Measurements from ENCODE around the gene LASP1.
"Not testable (repeated sequence)": the region's sequence is repeated elsewhere in the genome, so short reads cannot be mapped to it uniquely, and the experiment has no call there.

Gene LASP1

DNA sequence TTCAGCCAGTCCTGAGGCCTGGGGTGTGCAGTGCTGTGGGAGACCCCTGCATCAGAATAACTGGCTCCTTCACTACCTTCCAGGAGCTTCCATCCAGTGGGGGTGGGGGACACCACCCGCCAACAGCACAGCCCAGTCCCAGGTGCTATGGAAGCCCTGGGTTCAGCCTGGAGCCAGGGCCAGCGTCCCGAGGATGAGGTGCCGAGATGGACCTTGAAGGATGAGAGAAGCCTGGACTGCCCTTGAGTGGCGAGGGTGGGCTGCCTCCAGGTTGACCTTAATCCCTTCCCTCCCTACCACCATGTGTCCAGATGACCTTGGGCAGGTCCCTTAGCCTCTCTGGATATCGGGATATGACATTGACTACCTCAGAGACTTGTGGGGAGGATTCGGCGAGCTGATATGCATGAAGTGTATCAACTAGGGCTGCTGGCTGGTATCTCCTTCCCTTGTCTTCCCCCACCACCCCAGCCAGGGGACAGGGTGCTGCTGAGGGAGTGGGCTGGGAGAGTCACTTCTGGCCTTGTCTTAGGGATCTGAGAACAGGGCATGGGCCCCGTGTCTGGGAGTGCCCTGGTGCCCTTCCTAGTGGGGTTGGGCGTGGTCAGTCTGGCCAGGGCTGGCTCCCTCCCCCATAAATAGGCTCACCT lies 41.3 kb downstream of the LASP1 start:
- DNase-seq, result no peak

DNA sequence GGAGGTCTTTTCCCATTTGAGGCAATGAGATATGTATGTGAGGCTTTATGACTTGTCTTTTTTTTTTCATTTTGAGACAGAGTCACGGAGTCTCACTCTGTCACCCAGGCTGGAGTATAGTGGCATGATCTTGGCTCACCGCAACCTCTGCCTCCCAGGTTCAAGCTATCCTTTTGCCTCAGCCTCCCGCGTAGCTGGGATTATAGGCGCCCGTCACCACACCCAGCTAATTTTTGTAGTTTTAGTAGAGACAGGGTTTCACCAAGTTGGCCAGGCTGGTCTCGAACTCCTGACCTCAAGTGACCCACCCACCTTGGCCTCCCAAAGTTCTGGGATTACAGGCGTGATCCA lies 41.8 kb downstream of the LASP1 start:
- not testable (repeated sequence) for DNase-seq

DNA sequence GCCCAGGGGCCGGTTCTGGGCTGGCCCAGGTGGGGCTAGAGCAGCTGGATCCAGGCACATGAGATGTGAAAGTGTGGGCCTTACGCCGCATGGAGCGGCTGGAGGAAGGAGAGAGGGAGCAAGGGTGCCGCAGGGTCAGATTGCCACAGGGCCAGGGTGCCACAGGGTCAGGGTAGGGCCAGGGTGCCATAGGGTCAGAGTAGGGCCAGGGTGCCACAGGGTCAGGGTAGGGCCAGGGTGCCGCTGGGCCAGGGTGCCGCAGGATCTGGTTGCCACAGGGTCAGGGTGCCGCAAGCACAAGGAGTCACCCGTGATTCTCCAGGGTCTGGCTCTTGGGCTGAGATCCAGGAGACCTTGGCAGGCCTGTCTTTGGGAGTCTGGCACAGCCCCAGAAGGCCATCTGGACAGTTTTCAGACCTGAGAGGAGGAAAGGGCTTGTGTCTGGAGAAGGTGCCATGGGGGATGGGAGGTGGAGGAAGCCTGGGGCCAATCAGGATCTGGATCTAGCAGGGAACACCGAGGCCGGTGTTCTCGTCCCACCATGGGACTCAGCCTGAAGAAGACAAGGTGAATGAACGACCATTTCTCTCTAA lies 42.5 kb downstream of the LASP1 start:
- DNase-seq, result no peak

DNA sequence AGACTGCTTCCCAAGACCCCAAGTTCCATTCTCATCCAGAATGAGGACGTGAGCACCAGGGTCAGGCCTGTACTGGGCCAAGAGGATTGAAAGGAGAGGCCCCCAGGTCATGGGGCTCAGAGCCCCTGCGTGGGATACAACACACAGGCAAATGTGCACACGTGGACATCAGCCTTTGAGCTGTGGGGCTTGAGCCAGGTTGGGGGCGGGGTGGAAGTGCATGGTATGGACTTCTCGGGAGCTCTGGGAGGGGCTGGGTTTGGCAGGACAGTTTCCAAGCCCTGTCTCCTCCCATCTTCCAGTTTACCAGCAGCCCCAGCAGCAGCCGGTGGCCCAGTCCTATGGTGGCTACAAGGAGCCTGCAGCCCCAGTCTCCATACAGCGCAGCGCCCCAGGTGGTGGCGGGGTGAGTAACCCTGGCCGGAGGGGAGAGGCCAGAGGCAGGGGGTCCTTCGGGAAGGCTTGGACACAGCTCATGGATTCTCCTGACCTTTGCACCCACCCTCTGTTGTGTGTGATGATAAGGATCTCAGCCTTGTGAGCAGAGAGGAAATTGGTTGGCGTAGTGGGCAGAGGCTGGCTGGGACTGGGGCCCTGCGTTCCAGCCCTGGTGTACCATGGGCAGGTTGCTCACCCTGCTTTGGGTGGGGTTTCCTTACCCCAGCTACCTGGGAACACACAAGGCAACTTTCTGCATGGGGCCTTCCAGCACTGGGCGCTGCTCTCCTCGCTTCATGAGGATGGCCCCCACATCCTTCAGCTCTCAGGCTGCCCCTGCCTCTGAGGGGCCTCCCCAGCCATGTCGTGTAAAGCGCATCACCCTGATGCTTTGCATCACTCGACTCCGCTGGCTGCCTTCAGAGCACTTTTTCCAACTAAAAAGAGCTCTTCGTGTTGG lies 45.1 kb downstream of the LASP1 start:
- no peak for DNase-seq

DNA sequence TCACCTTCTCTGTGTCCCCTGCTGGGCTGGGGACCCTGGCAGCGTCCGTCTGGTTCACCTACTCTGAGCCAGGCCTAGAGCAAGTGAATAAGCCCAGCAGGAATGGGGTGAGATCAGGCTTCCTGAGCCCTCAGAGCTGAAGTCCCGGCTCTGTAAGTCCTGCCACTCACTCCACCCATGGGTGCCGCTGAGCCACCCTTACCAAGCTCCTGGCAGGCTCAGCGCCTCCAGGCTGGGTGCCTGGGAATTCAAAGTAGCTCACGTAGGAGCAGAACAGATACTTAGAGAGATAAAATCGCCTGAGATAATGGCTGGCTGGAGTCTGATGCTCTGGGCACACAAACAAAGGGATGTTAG lies 45.8 kb downstream of the LASP1 start:
- no peak for DNase-seq

DNA sequence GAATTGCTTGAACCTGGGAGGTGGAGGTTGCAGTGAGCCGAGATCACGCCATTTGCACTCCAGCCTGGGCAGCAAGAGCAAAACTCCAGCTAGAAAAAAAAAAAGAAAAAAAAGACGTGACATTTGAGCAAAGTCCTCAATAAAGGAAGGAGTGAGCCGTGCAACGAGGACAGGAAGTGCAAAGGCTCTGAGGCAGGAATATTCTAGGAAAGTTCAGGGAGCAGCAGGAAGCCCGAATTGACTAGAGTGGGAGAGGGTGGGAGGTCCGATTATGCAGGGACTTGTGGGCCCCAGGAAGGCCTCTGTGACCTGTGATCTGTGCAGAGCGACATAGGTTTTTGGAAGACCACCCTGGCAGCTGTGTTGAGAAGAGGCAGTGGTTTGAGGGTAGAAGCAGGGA lies 46.9 kb downstream of the LASP1 start:
- DNase-seq, result no peak

DNA sequence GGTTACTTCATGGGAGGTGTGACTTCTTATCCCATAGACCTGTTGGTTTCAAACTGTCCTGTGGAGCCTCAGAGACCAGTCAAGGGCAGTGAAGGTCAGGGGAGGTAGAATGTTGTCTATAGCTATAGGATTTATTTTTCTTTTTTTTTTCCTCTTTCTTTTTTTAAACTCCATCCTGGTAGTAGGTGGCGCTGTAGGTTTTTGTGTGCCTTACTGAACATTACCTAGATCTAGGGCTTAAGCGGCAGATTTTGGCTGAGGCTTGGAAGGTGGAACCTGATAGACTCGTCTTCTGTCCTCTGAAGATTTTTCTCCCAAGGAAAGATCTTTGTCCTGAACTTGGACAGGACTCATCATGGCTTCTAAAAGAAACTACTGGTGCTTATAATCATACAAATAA lies 47.4 kb downstream of the LASP1 start:
- no peak for DNase-seq

DNA sequence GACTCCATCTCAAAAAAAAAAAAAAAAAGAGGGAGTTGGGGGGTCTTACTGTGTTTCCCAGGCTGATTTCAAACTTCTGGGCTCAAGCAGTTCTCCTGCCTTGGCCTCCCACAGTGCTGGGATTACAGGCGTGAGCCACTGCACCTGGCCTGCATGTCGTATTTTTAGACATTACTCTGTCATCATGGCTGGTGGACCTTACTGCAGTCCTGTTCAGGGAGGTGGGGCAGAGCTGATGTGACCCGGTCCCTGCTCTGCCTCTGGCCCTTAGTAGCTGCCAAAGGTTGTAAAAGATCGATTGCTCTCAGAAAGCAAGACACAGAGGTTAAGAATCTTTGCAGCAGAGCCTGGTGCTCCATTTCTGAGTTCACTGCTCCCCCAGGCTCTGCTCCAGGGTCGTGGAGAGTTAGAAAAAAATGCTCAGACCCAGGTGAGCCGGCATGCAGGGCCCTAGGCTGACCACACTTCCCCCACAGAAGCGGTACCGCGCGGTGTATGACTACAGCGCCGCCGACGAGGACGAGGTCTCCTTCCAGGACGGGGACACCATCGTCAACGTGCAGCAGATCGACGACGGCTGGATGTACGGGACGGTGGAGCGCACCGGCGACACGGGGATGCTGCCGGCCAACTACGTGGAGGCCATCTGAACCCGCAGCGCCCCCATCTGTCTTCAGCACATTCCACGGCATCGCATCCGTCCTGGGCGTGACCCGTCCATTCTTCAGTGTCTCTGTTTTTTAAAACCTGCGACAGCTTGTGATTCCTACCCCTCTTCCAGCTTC lies 48.5 kb downstream of the LASP1 start:
- DNase-seq, result no peak

DNA sequence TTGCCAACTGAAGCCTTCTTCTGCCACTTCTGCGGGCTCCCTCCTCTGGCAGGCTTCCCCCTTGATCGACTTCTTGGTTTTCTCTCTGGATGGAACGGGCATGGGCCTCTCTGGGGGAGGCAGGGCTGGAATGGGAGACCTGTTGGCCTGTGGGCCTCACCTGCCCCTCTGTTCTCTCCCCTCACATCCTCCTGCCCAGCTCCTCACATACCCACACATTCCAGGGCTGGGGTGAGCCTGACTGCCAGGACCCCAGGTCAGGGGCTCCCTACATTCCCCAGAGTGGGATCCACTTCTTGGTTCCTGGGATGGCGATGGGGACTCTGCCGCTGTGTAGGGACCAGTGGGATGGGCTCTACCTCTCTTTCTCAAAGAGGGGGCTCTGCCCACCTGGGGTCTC lies 49.1 kb downstream of the LASP1 start:
- no peak for DNase-seq

DNA sequence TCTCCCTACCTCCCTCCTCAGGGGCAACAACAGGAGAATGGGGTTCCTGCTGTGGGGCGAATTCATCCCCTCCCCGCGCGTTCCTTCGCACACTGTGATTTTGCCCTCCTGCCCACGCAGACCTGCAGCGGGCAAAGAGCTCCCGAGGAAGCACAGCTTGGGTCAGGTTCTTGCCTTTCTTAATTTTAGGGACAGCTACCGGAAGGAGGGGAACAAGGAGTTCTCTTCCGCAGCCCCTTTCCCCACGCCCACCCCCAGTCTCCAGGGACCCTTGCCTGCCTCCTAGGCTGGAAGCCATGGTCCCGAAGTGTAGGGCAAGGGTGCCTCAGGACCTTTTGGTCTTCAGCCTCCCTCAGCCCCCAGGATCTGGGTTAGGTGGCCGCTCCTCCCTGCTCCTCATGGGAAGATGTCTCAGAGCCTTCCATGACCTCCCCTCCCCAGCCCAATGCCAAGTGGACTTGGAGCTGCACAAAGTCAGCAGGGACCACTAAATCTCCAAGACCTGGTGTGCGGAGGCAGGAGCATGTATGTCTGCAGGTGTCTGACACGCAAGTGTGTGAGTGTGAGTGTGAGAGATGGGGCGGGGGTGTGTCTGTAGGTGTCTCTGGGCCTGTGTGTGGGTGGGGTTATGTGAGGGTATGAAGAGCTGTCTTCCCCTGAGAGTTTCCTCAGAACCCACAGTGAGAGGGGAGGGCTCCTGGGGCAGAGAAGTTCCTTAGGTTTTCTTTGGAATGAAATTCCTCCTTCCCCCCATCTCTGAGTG lies 49.6 kb downstream of the LASP1 start:
- DNase-seq, result no peak

DNA sequence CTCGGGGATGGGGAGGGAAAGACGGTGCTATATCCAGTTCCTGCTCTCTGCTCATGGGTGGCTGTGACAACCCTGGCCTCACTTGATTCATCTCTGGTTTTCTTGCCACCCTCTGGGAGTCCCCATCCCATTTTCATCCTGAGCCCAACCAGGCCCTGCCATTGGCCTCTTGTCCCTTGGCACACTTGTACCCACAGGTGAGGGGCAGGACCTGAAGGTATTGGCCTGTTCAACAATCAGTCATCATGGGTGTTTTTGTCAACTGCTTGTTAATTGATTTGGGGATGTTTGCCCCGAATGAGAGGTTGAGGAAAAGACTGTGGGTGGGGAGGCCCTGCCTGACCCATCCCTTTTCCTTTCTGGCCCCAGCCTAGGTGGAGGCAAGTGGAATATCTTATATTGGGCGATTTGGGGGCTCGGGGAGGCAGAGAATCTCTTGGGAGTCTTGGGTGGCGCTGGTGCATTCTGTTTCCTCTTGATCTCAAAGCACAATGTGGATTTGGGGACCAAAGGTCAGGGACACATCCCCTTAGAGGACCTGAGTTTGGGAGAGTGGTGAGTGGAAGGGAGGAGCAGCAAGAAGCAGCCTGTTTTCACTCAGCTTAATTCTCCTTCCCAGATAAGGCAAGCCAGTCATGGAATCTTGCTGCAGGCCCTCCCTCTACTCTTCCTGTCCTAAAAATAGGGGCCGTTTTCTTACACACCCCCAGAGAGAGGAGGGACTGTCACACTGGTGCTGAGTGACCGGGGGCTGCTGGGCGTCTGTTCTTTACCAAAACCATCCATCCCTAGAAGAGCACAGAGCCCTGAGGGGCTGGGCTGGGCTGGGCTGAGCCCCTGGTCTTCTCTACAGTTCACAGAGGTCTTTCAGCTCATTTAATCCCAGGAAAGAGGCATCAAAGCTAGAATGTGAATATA lies 50.8 kb downstream of the LASP1 start:
- no peak for DNase-seq

DNA sequence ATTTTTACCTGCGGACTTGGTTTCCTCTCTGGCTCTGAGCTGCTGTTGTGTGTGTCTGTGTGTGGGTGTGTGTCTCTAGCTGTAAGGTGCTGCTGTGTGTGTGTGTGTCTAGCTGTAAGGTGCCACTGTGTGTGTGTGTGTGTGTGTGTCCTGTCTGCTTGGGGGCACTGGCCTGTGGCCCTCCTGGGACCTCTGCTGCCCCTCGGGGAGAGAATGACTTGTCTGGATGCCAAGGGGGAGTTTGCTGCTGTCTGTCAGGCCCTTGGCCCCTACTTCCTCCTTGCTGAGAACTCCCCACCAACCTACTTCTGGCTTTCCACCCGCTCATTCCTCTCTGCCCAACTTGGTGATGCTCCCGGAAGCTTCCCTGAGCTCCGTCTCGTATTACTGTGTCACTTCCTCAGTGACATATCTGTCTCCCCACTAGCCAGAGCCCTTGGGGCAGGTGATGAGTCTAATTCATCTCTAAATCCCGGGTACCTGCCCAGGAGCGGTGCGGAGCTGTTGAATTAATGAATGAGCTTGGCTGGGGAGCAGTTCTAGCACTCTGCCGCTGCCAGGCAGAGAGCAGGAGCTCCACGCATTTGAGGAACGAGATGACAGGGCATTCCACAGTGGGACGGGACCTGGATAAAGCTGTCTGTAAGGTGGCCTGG lies 52.0 kb downstream of the LASP1 start:
- no peak for DNase-seq

DNA sequence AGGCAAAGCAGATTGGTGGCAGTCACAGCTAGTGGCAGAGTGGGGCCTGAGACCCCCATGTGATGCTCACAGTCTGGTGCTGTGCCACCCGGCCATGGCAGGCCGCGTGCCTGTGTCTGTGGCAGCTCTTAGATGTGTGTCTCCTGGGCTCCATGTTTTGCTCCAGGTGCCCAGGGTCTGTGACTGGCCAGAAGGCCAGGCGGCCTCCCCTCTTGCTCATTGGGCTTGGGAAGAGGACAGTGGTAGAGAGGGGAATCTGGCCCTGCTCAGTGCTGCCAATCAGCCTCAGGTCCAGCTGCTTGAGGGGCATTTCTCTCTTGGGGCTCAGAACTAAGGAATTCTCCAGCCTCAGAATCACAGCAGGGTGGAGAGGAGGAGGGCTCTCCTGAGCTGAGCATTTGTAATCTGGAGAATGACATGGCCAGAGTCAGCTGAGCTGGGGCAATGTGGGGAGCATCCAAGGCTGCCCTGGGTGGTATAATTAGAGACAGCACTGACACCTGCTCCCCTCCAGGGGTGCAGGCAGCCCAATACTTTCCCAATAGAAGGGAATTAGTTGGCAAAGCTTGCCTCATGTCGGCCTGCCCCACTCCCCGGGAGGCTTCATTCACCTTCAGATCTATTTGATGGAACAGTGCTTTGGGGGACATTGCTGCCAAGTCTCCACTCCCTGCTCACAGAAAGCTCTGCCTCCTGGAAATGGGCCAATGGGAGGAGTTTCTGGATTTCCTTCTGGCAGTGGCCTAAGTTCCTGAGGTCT lies 52.9 kb downstream of the LASP1 start:
- DNase-seq, result no peak

DNA sequence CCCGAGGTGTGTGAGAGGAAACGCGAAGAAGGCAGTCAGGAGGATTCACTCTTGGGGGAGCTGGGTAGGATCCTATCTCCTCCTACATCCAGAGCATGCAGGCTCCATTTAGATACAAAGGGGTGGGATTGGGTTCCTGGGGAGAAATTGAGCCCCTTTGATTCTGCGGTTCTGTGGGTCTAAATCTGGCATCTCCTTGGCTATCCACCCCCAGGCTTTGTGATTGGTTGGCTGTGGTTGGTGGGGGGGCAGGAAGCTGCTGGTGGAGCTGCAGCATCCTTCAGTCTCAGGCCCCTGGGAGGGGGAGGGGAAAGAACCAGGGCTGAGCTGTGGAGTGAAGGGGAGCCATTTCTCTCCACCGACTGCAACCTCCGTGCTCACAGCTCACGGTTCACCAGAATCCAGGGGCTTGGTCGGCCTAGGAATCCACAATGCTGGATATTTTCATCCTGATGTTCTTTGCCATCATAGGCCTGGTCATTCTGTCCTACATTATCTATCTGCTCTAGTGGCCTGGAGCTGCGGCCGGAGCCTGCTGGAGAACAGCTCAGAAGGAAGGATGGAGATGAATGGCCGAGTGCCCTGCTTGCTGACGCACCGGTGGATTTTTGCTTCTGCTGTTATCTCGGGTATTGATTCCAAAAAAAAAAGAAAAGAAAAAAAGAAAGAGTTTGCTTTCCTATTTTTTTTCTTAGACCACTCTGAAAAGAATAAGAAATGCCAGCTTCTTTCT lies 55.6 kb downstream of the LASP1 start, which contains the start of gene LASP1NB:
LASP1NB (plus strand) TSS at position 352 of the 733 bp plus-strand sequence.
- no peak for DNase-seq

DNA sequence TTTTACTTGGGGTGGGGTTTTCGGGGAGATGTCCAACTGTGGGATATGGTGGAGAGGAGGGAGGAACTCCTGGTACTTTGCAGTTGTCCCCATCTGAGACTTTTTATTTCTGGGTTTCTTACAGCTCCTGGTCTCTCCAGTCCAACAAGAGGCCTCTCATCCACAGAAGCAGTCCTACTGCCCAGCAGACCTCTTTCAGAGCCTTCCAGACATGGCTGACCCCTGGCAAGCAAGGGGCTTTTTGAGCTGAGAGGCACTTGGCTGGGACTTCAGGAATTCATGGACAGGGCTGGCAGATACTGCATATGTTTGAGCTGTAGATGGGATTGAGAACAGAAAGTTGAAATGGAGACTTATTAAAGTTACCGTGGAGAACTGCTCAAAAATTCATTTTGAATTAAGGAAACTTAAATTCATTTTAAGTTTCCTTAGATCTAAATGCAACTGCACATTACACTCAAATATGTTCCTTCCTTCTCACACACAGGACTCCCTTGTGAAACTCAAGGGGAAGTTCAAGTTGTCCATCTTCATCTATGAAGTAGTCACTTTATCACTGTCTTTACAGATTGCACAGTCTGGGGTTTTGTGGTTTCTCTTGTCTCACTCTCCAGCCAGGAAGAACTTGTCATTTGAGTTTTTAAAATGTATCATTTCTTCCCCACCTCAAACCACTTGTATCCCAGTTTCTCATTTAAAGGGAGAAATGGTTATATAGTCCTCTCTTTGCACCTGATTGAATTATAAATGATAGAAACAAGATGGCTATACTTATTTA lies 56.6 kb downstream of the LASP1 start:
- no peak for DNase-seq

DNA sequence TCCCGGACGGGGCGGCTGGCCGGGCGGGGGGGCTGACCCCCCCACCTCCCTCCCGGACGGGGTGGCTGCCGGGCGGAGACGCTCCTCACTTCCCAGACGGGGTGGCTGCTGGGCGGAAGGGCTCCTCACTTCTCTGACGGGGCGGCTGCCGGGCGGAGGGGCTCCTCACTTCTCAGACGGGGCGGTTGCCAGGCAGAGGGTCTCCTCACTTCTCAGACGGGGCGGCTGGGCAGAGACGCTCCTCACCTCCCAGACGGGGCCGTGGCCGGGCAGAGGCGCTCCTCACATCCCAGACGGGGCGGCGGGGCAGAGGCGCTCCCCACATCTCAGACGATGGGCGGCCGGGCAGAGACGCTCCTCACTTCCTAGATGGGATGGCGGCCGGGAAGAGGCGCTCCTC lies 60.9 kb downstream of the LASP1 start:
- DNase-seq, result not testable (repeated sequence)

DNA sequence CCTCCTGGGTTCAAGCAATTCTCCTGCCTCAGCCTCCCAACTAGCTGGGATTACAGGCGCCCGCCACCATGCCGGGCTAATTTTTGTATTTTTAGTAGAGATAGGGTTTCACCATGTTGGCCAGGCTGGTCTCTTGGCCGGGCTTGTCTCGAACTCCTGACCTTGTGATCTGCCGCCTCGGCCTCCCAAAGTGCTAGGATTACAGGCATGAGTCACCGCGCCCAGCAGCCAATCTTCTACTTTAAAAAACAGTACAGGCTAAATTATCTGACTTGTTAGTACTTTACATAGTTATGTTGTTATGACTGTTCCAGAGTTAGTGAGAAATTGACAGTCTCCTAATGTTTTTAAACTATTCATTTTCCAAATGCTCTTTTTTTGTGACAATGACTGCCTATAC lies 64.1 kb downstream of the LASP1 start:
- not testable (repeated sequence) for DNase-seq

DNA sequence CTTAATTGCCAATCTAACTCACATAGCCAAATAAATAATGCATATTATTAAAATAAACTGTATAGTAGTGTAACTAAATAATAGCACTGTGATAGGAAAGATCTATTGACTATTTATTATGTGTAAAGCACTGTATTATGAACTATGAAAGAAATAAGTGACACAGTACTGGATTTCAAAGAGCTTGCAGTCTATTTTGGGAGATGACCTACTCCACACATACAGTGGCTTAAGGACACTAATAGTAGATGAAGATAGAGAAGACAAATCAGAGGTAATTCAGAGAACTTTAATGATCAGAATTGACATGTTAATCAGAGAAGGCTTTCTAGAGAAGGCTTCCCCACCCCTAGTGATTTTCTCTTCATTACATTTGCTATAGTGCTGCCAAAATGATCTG lies 70.1 kb downstream of the LASP1 start:
- DNase-seq, result no peak

DNA sequence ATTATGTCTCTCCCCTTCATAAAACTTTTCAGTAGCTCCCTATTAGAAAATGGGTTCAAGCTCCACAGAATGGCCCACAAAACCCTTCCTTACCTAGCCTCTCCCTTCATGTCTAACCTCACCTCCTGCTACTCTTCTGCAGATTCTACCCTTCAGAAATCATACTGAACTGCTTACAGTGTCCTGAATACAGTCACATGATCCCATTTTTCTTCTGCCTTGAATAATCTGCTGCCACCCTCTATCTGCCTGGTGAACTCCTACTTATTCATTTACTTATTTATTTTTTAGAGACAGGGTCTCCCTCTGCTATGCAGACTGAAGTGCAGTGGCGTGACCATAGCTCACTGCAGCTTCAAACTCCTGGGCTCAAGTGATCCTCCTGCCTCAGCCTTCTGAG lies 70.5 kb downstream of the LASP1 start:
- DNase-seq, result no peak
